NCI-H774 (cell line): ENCODE measurements around the gene LHX2.

Source experiments
- DNase-seq: peaks from one replicate; lab custom pipeline; 2025; lab: John Stamatoyannopoulos, UW

LHX2 gene

DNA sequence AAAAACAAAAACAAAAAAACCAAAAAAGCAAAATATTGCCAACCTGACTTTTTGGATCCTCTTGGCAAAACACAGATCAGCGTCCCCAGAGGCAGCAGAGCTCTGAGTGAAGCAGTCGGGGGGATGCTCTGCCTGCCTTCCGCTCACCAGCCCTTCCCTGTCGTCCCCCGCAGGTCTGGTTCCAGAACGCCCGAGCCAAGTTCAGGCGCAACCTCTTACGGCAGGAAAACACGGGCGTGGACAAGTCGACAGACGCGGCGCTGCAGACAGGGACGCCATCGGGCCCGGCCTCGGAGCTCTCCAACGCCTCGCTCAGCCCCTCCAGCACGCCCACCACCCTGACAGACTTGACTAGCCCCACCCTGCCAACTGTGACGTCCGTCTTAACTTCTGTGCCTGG, 20.7 kb downstream of the LHX2 start:
- no peak for DNase-seq

DNA sequence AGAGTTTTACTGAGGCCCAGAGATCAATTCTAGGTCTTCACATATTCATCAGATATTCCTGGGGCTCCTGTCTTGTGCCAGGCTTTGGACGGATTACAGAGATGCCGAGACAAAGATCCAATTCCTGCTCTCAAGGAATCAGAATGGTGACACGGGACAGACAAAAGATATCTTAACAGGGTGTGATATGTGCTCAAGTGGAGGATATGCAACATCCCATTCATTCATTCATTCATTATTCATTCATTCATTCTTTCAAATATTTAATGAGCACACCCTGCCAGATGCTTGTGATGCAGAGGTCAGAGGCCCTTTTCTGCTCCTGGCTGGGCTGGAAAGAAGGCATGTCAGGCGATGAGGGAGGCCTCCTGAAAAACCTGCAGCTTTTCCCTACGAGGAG, 21.8 kb downstream of the LHX2 start:
- no peak for DNase-seq

DNA sequence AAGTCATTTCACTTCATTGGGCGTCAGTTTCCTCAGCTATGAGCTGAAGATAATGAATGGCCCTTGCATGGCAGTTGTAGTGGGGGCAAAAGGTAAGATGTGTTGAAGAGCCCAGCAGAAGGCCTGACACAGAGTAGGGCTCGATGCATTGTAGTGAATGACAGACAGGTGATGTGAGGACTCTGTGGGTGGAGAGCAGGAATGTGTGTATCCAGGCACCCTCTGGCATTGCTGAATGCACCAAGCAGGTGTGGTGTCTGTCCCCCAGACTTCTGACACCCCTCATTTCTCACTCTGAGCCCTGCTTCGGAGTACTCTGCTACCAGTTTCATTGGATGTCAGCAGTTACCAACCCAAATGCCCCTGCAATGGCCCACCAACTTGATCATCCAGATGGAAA, 22.4 kb downstream of the LHX2 start:
- DNase-seq = no peak

DNA sequence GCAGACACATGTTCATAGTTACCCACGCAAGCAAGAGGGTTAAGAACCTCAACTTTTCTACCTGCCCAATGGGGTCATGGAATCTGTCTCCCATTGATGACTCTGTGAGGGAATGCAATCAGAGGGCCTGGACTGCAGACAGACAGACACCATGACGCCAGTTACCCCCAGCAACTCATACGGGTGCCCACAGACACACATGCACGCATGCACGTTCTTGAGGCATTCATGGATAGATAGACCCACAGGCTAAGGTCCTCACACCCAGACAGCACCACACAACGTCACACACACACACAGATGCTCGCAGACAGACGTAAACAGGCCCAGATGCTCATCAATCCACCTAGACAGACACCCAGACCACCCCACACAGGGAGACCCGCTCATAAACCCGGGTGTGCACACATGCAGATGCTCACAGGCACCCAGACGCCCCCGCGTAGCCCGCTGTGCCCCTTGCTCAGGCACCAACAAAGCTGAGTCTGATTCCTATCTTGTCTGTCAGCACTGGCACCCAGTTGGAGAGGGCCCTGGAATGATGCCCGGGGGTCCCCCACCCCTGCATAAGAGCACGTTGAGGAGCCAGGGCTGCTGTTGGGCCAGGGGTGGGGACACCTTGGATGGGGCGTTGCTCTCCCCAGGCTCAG, 23.6 kb downstream of the LHX2 start:
- DNase-seq = no peak

DNA sequence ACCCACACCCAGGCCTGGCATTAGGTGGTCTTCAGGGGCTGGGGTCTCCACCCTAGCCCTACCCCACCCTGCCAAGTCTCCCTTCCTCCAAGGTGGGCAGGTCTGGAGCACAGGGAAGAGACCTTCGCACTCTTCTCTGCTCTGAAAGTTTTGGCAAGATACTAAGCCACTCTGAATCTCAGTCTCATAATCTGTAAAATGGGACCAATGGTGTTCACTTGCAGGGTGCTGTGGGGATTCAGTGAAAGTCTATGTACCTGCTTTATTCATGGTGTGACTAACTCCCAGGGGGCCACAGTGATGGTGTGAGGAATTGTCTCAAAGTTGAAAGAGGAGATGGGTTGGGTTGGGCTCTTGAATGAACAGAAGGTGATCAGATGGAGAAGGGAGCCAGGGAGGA, 25.0 kb downstream of the LHX2 start:
- DNase-seq = no peak

DNA sequence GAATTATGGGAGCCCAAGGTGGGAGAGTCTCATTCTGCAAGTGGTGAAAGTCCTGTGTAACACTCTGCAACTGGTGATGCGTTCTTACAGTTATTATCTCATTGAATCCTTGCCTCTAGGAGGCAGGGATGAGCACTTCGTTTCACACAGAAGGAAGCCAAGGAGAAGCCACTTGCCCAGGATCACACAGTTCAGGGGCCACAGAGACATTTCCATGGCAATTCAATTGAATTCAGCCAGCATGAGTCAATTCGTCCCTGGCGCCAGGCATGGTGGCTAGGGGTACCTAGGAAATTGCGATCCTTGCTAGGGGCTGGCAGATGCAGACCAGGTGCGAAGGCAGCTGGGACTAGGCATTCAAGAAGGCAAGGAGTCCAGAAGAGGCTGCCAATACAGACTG, 26.2 kb downstream of the LHX2 start:
- DNase-seq = no peak

DNA sequence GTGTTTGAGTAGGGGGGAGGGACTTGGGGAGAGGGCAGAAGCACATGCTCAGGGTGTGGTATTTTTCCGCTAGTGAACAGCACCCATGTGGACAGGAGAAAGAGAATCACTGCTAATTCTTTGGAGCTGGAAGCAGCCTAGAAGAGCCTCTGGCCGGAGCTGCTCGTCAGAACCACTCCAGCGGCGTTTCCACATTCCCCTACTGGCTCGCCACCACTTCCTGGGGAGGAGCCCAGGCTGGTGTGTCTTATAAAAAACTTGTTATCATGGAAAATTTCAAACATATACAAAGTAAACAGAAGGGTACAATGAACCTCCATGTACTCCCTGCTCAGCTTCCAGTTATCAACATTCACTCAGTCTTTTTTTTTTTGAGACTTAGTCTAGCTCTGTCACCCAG, 26.7 kb downstream of the LHX2 start:
- DNase-seq = no peak

DNA sequence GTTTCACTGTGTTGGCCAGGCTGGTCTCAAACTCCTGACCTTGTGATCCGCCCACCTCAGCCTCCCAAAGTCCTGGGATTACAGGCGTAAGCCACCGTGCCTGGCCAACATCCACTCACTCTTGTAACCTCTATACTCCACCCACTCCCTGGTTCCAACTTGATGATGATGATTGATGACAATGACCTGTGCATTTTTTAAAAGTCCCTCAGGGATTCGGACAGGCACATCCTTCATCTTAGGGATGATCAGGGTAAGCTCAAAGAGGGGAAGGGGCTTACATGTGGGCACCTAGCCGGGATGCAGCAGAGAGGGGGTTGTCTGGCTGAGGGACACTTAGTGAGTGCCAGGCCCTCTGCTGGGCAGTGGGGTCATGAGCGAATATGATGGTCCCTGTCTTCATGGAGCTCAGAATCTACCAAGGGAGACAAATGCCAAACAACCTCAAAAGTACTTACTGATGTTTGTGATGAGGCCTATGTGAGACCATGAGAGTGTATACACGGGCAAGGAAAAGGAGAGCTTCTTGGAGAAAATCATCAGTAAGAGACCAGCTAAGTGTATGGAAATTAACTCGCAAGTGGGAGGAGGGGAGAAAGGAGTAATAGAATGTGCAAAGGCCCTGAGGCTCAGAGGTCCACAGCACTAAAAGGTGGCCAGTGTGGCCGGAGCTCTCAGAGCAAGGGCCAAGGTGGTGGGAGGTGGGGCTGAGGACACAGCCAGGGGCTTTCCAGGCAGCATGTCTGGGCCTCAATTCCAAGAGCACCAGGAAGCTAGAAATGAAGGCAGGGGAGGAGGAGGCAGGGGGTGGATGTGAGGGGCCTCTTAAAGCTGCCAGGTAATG, 27.4 kb downstream of the LHX2 start:
- DNase-seq = no peak

DNA sequence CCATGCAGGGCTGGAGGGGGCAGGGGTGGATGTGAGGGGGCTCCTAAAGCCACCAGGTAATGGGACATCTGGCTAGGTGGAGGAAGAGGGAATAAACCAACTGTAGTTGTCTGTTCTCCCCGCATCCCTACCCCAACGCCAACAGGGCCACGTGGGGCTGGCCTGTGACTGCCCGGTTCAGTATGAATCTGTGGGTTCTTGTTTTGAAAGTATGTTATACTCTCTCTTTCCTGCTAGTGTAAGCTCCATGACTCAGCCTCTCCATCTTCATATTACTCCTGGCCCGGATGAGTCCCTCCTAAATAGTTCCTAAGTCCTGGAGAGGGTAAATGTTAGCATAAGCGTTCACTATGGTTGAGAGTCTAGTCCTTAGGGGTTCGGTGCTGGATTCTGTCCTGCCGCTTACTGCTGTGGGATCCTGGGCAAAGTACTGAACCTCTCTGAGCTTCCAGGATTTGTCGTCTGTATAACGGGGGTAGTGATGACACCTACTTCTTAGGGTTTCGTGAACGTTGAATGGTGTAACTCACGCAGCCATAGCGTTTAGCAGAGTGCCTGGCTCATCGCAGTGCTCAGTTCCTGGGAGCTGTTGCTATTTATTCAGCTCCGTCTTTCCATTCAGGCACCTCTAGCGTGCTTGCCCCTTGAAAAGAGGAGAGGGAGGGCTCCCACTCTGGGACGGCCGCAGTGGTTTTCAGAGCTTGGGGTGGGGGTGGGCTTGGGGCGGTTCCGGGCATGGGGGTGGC, 28.8 kb downstream of the LHX2 start:
- DNase-seq = no peak

DNA sequence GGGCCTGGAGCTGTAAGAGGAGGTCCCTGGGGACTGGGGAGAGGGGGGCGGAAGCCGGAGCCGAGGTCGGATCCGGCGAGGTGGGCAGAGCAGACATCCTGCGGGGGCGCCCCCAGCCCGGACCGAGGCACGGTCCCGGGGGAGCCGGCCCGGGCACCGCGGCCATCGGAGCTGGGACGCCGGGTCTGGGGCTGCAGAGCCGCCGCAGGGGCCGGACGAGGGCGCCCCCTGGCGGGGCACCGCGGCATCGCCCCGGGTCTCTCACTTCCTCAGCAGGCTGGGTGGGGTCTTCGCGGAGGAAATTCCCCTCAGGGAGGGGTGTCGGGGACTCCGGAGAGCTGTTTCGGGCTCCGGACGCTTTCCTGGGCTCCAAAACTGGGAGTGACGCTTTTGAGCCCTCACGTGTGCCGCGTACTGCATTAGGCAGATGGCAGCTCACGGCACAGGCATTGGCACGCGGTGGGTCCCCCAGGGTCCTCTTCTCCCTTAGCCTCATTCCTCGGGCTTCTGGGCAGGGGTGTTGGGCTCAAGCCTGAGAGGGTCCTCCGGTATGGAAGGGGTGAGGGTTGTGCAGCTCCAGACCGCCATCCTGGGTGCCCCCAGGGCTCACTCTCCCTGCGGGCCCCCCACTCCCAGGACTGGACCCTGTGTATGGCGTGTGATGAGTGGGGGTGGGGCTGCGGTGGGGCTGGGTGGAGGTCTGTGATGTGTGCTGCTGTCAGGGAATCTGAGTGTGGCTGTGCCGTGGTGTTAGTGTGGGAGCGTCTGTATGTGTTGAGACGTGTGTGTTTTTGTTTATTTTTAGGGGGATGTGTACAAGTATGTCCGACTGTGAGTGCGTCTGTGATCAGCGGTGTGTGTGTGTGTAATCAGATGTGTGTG, 29.6 kb downstream of the LHX2 start:
- peak; percentile 55 for DNase-seq

DNA sequence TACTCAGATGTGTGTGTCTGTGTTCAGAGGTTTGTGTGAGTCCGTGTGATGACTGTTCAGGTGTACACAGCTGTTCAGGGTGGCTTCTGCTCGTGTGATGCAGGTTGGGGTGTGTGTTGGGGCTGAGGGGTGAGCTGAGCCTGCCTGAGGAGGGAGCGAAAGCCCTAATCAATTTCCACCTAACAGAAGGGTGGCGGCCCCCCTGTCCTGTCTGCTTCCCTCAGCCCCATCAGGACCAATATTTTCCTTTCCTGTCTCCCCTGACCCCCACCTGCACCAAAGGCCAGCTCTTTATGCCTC, 30.2 kb downstream of the LHX2 start:
- DNase-seq = no peak

DNA sequence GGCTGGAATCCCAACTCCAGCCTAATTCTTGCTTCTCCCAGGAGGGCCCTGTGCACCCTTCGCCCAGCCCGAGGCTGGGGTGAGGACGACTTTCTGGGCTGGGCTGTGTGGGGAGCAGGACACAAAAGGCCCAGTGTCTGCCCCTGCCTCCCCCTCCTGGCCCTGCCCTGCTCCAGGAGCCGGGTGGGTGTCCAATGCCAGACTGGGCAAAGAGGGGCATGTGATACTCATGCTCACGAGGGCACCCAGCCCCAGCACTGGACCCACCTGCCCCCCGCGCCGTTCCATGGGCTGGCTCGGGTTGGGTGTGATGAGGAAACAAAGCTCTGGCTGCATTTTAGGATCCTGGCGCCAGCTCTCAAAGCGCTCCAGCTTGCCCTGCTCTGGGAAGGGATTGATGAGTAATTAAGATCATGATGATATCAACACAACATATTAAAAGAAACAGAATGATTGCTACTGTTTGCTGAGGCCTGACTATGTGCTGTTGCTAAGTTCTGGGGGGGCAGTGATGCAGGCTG, 30.7 kb downstream of the LHX2 start:
- no peak for DNase-seq

DNA sequence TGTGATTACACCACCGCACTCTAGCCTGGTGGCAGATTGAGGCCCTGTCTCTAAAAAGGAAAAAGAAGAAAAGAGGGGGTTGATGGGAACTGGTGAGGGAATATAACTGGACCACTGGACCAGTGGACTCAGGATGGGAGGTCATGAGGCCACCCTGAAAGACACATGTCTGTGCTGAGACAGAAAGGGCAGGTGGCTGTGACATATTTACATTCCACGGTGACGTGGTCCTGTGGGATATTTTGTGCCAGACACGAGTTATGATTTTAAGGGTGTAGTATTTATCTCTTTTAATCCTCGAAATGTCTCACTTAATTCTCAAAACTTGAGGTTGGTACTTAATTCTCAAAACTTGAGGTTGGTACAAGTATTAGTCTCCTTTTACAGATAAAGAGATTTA, 32.9 kb downstream of the LHX2 start:
- DNase-seq = no peak

DNA sequence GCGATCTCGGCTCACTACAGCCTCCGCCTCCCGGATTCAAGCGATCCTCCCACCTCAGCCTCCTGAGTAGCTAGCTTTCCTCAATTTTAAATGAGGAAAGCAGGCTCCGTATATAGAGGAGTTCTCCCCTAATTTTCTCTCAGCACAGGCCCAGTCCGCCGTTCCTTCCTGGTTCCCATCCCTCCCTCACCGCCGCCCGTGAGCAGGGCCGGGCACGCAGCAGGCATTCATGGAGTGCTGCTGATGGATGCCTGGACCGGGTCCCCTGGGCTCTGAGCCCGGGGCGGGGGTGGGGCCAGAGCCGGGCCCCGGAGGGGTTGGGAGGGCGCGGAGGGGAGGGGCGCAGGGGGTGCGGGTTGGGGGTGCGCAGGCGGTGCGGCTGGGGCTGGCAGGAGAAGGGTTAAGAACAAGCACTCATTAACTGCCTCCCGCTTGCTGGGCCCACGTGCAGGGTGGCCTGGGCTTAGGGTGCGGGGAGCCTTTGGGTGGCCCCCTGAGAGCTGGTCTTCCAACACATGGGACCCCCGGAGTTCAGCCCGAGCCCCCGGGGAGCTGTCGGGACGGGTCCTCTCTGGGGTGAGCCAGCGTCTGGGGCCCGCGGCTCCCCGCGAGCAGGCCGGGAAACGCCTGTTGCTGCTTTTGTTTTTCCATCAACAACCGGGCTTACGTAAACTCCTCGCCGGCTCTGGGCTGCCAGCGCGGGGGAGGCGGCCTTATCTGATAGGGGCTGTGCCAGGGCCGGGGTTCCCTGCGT, 33.7 kb downstream of the LHX2 start:
- DNase-seq = no peak

DNA sequence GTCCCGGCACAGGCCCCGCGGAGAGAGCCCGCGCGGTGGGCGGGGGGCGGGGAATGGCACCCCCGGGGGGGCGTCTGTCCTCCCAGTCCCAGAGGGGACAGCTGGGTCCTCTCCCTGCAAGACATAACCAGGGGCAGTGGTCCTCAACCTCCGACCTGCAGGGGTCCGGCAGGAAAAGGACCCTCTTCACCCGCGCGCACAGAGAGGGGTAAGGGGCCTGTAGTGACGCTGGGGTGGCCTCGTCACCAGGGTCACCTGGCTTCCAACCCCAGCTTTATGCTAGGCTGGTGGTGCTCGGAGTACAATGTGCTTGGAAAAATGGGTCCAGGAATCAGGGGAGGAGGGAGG, 34.2 kb downstream of the LHX2 start:
- no peak for DNase-seq

DNA sequence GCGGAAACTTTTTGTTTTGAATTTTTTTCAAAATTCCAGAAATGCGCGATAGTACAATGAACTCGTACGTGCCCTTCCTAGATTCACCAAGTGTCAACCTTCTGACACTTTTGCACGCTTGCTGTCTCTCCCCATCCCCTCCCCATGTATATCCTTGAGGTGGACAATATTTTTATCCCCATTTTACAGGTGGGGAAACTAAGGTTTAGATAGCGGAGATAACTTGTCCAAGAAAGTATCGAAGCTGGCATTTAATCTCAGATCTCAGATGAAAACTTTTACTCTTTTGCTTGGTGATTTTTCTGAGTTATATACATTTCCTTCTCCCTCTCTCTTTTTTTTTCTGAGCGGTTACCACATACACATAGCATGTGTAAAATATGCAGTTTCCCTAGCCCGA, 34.6 kb downstream of the LHX2 start:
- no peak for DNase-seq

DNA sequence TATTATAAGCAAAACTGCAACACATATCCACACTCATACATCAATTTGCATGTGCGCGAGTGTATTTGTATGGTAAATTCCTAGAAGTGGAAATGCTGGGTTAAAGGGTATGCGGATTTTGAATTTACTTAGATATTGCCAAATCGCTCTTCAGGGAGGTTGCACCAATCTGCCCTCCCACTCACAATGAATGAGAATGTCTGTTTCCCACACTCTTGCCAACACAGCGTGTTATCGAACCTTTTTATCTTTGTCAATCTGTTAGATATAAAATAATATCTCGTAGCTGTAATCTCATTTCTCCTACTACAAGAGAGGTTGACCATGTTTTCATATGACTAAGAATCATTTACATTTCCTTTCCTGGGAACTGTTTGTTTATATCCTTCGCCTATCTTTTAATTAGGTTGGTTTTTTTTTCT, 35.7 kb downstream of the LHX2 start:
- DNase-seq = no peak

DNA sequence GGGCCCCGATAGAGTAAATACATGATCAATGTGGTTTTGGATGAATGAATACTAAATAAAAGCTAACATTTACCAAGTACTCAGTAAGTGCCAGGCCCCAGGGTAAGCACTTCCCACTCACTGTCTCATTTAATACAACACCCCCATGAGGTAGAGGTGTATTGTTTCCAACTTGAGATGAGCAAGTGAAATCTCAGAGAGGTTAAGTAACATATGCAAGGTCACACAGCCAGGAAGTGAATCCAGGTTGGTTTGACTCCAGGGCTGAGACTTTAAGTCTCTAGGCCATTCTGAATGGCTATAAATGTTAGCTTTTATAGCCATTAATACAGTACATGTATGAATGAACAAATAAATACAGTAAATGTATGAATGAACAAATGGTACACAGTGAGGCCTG, 39.4 kb downstream of the LHX2 start:
- DNase-seq = peak; percentile 13

DNA sequence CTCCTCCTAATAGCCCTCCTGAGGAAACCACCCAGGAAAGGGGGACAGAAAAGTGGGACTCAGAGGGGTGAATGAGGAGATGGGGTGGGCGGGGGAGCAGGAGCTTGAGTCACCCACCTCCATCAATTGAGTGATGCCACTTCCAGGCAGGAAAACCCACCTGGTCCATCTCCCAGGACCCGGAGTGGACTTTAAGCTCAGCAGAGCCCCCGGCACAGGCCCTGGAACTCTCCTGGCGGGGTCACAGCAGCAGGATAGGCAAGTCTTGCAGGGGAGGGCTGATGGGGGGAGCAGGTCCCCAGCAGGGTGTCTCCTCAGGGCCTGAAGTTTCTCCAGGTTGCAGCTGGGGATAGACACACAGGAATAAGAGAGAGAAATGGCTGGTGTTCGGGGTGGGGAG, 40.8 kb downstream of the LHX2 start:
- DNase-seq = no peak

DNA sequence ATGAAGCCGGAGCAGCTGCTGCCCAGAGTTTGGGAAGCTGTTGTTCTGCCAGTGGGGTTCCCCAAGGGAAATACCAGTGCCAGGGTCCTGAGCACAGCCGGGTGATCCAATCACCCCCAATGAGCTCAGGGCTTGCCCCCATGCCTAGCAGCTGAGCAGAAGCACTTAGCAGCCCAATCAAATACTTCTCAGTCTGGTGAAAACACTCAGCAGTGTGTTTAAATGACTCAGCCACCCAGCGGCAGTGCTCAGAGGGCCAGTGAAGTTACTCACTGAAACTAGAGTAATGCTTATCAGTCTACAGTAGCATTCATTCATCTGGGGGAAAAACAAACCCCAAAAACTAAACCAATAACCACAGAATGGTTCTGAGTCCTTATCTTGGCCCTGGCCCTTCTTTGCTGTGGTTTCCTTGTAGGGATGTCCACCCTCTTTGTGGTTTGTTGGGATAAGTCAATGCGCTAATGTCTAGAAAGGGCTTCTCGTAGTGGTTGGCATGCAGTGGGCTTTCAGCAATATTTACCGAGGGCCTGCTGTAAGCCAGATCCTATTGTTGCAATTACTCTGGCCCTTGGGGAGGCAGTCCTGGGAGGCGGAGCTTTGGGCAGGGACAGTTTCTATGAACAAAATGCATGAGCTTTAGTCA, 43.1 kb downstream of the LHX2 start:
- no peak for DNase-seq
